Measurements from ENCODE around the gene RAB18.

GRCh38 chr10:27504007-27504807 is at the start of gene RAB18:
- no peak for TF ChIP-seq CTCF (IDR thresholded peaks at IDR 0.05)
- peak in 1 of 2 donors; percentile 67 for TF ChIP-seq POLR2A (IDR thresholded peaks at IDR 0.05)

Measured in lower leg skin (tissue), 3 donors.